Suprapubic skin (tissue), 4 donors: Measurements from ENCODE around the gene GUCD1. TPM values are rescaled to one million over a fixed set of nuclear protein-coding genes. Genes with fewer than 3 reads are reported as not detected.

Source experiments
- DNase-seq, 2 donors: peaks; one replicate each; pipeline ENCODE4 v3.0.0-alpha.2; 2019; ENCODE audit warnings: low spot score in 2 of 2
- H3K27ac ChIP-seq: fragments of 200-600 bp; sonication (generic); one replicate; pipeline ENCODE4 v1.5.1; 2019
- H3K27me3 ChIP-seq: fragments of 200-600 bp; sonication (generic); one replicate; pipeline ENCODE4 v1.5.1; 2019
- H3K36me3 ChIP-seq: fragments of 200-600 bp; sonication (generic); one replicate; pipeline ENCODE4 v1.5.1; 2019
- H3K4me1 ChIP-seq: fragments of 200-600 bp; sonication (generic); one replicate; pipeline ENCODE4 v1.5.1; 2019
- H3K4me3 ChIP-seq: fragments of 200-600 bp; sonication (generic); one replicate; pipeline ENCODE4 v1.5.1; 2019; ENCODE audit warnings: mild to moderate bottlenecking
- H3K9me3 ChIP-seq: fragments of 200-600 bp; sonication (generic); one replicate; pipeline ENCODE4 v1.5.1; 2019
- CTCF ChIP-seq, 2 donors: fragments of 200-600 bp in 1 of 2; fragments of 450-650 bp in 1 of 2; sonication (generic) in 1 of 2; IDR thresholded peaks; one replicate each; pipeline ENCODE4 v1.5.1; 2016 to 2019; ENCODE audit warnings: antibody characterized with exemption in 2 of 2, mild to moderate bottlenecking in 1 of 2, moderate library complexity in 1 of 2
- EP300 ChIP-seq: sonication (generic); formaldehyde crosslinking; IDR thresholded peaks from one replicate; pipeline ENCODE4 v1.6.1; 2017; ENCODE audit warnings: antibody characterized with exemption
- POLR2A ChIP-seq, 2 donors: fragments of 450-650 bp; IDR thresholded peaks; one replicate each; pipeline ENCODE4 v1.6.1; 2017; ENCODE audit warnings: antibody characterized with exemption in 2 of 2, mild to moderate bottlenecking in 2 of 2, moderate library complexity in 2 of 2
- POLR2AphosphoS5 ChIP-seq, 3 donors: sonication (generic); formaldehyde crosslinking; IDR thresholded peaks; one replicate each; pipeline ENCODE4 v1.6.1; 2017; ENCODE audit warnings: antibody characterized with exemption in 3 of 3
- WGBS: methylation state at CpG from one replicate; pipeline ENCODE4 v1.1.5; 2018; 5-methylcytosine and 5-hydroxymethylcytosine counted together
- total RNA-seq, 4 donors: library from RNA; depleted of rRNA; stranded (reverse); fragments of >200 nt; gene quantifications; one replicate each; pipeline ENCODE4 v1.1.0, GENCODE V29; 2016

The GUCD1 gene
- total RNA-seq, 4 donors from 2014 or later: 75.2 to 97.5 (median 93.0) TPM

DNA sequence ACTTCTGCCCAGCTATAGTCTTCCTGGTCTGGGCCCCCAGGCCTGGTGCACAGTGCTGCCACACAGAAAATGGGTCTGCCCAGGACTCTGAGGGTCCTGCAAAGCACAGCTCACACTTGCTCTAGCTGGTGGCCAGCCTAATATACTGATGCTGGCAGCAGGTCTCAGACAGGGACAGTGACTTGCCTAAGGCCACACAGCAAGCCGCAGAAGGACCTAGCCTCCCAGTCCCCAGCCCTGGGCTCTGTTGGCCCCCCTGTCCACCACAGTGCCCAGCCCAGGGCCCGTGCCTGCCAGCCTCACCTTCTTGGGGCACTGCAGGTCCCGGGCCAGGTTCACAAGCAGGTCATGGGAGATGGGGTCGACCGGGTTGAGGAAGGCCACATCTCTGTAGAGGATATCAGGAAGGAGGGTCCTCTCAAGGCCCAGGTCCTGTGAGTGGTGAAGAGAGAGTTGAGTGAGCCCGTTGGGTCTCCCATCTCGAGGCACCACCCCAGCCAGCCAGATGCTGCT, 34.6 kb upstream of the GUCD1 start:
- Histone ChIP-seq H3K9me3 (no peaks in the 10 kb centered on the region), H3K27ac (no peak overlapping the region), H3K27me3 (no peaks in the 10 kb centered on the region), H3K36me3 (peaks cover 47% of the 10 kb centered on the region), H3K4me1 (peaks cover 30% of the 10 kb centered on the region), H3K4me3 (no peak overlapping the region)
- DNase-seq: no peak
- 89% methylated on average over 4 of the region's 7 CpGs for WGBS
- TF ChIP-seq POLR2AphosphoS5 (IDR thresholded peaks at IDR 0.05): no peak
- no peak for TF ChIP-seq POLR2A (IDR thresholded peaks at IDR 0.05)
- no peak for TF ChIP-seq EP300
- no peak for TF ChIP-seq CTCF (IDR thresholded peaks at IDR 0.05)

DNA sequence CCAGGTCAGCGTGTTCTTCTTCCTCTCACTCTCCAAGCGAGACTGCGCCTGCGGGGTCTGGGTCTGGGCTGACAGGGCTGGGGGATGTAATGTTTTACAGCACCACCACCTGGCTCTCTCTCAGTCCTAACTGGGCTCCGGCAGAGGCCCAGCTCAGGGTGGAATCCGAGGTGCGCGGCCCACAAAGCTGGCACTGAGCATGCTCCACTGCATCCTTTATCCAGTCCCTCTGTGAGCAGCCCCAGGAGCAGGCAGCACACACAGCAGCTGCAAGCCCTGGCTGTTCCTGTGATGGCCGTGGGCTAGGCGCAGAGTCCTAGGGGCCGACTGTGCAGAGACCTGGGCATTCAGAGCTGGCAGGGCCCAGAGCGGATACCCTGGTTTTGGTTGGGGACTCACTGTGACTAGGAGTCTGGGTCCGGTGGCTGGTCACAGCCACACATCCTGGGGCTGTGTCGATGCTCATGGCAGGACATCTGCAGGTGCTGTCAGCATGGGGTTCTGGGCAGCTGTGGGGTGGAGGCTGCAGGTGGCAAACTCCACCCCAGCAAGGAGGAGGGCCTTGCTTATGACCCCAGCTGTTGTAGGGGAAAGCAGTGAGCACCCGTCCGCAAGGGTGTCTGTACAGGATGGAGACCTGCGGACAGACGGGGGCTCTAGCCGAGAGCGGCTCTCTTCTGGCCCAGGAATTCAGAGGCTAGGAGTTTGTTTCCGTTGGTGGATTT, 34.0 kb upstream of the GUCD1 start:
- TF ChIP-seq POLR2A (IDR thresholded peaks at IDR 0.05) (no peak), POLR2AphosphoS5 (IDR thresholded peaks at IDR 0.05) (no peak), EP300 (no peak), CTCF (IDR thresholded peaks at IDR 0.05) (no peak)
- Histone ChIP-seq H3K9me3 (no peaks in the 10 kb centered on the region), H3K27me3 (no peaks in the 10 kb centered on the region), H3K36me3 (peaks cover 47% of the 10 kb centered on the region), H3K27ac (no peak overlapping the region), H3K4me3 (no peak overlapping the region), H3K4me1 (peaks cover 29% of the 10 kb centered on the region)
- WGBS: 92% methylated on average over 10 of the region's 21 CpGs
- DNase-seq: peak in 1 of 2 donors; percentile 59

GRCh38 chr22:24588381-24588756, 33.4 kb upstream of the GUCD1 start:
- H3K9me3 ChIP-seq: no peaks in the 10 kb centered on the region
- 80% methylated on average over 2 of the region's 13 CpGs for WGBS
- H3K27me3 ChIP-seq: no peaks in the 10 kb centered on the region
- TF ChIP-seq POLR2AphosphoS5 (IDR thresholded peaks at IDR 0.05) (no peak), CTCF (IDR thresholded peaks at IDR 0.05) (no peak), EP300 (no peak), POLR2A (IDR thresholded peaks at IDR 0.05) (no peak)
- H3K4me3 ChIP-seq: no peak overlapping the region
- H3K4me1 ChIP-seq: peaks cover 29% of the 10 kb centered on the region
- no peak overlapping the region for H3K27ac ChIP-seq
- DNase-seq: peak in 1 of 2 donors; percentile 70
- peaks cover 47% of the 10 kb centered on the region for H3K36me3 ChIP-seq

DNA sequence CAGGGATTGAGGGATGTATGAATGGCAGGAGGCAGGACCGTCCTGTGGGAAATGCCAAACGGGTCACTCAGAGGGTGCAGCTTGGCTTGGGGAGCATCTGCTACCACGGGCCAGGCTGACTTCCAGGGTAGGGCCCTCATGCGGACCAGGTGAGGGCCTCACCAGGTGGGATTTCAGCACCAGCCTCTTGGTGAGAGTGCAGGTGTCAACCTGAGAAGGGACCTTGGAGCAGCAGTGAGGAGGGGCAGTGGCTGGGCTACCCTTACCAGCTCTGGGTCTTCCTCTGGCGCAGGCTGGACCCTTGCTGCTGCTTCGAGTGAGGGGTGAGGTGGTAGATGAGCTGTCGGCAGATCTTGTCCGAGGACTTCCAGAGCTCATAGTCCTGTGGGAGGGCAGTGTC, 33.0 kb upstream of the GUCD1 start:
- no peak overlapping the region for H3K4me3 ChIP-seq
- WGBS: 86% methylated on average over 4 of the region's 8 CpGs
- no peak overlapping the region for H3K27ac ChIP-seq
- TF ChIP-seq POLR2AphosphoS5 (IDR thresholded peaks at IDR 0.05) (no peak), POLR2A (IDR thresholded peaks at IDR 0.05) (no peak), EP300 (no peak), CTCF (IDR thresholded peaks at IDR 0.05) (no peak)
- H3K9me3 ChIP-seq: no peaks in the 10 kb centered on the region
- H3K36me3 ChIP-seq: peaks cover 47% of the 10 kb centered on the region
- no peak for DNase-seq
- peaks cover 29% of the 10 kb centered on the region for H3K4me1 ChIP-seq
- H3K27me3 ChIP-seq: no peaks in the 10 kb centered on the region

DNA sequence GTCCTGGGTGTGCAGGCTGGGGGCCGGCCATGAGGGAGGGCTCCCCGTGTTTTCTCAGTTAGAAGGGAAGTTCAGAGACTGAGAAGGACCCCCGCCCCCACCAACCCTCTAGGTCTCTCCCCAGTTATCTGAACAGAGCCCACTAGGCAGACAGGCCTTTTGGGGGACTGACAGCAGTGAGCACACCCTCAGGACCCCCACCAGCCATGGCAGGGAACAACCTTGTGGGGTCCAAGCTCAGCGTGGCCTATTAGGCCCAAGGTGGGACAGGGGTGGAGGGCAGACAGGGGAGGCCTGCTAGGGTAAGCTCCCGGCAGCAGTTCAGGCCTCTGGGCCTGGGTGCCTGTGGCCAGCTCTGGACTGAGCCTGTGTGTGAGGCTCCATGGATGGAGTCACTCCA, 32.3 kb upstream of the GUCD1 start:
- Histone ChIP-seq H3K27me3 (no peaks in the 10 kb centered on the region), H3K27ac (no peak overlapping the region), H3K9me3 (no peaks in the 10 kb centered on the region), H3K4me1 (peaks cover 29% of the 10 kb centered on the region), H3K4me3 (no peak overlapping the region), H3K36me3 (peaks cover 47% of the 10 kb centered on the region)
- no peak for DNase-seq
- TF ChIP-seq EP300 (no peak), CTCF (IDR thresholded peaks at IDR 0.05) (no peak), POLR2A (IDR thresholded peaks at IDR 0.05) (no peak)
- 89% methylated on average over 1 of the region's 5 CpGs for WGBS
